Stimulated activated naive B cell treated with anti-CD40 and anti-IgM and Interleukin-4, amounts not matched to agents 10 μg/mL and 1 μg/mL and 100 μg/mL, for 72 hours (primary cell): ENCODE data around the gene DYNLT4.
"Not testable (repeated sequence)": the region's sequence is repeated elsewhere in the genome, so short reads cannot be mapped to it uniquely, and the experiment has no call there.

Experiments
- ATAC-seq, 2 donors: fragments of 150-1000 bp; cut with Tn5 transposase; replicated peaks; 2 replicates each; pipeline ENCODE4 v1.10.0; 2021; ENCODE audit warnings: moderate library complexity in 1 of 2
- DNase-seq: peaks from one replicate; pipeline ENCODE4 v3.0.0; 2021
- H3K27ac Mint-ChIP-seq: one replicate; pipeline ENCODE4 v1.8.0; 2022; ENCODE audit warnings: mild to moderate bottlenecking, mixed read lengths
- H3K27me3 Mint-ChIP-seq, 2 donors: one replicate each; pipeline ENCODE4 v1.8.0; 2022; ENCODE audit warnings: mixed read lengths in 2 of 2
- H3K36me3 Mint-ChIP-seq, 2 donors: one replicate each; pipeline ENCODE4 v1.8.0; 2022; ENCODE audit warnings: mixed read lengths in 2 of 2, mild to moderate bottlenecking in 1 of 2
- H3K4me1 Mint-ChIP-seq, 2 donors: one replicate each; pipeline ENCODE4 v1.8.0; 2022; ENCODE audit warnings: mixed read lengths in 2 of 2, mild to moderate bottlenecking in 1 of 2
- H3K4me3 Mint-ChIP-seq, 2 donors: one replicate each; pipeline ENCODE4 v1.8.0; 2022; ENCODE audit warnings: mild to moderate bottlenecking in 2 of 2, mixed read lengths in 2 of 2, moderate library complexity in 1 of 2
- H3K9me3 Mint-ChIP-seq, 2 donors: one replicate each; pipeline ENCODE4 v1.8.0; 2022; ENCODE audit warnings: mixed read lengths in 2 of 2, mild to moderate bottlenecking in 1 of 2

DYNLT4 gene

DNA sequence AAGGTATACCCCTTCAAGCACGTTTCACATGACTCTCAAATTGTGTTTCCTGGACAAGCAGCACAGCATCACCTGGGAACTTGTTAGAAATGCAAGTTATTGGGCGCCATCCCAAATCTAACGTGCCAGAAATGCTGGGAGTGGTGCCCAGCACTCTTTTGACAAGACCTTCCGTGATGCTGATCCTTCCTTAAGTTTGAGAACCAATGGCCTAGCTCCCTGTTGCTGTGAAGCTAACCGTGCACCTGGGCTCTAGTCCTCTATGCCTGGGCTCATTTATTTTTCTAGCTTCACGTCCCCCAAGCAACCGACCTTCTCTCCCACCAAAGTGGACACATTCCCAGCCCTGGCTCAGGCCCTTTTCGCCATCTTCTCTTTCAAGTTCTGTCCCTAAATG, 23.5 kb downstream of the DYNLT4 start:
- DNase-seq (no peak), ATAC-seq (no peak)
- H3K36me3 Mint-ChIP-seq: peaks cover 34 to 40% of the 10 kb centered on the region in 2 donors
- H3K27ac Mint-ChIP-seq: peak overlapping the region; percentile 59
- peak overlapping the region; percentile 67 to 80 for H3K4me3 Mint-ChIP-seq
- H3K27me3 Mint-ChIP-seq: no peaks in the 10 kb centered on the region
- H3K9me3 Mint-ChIP-seq: no peaks in the 10 kb centered on the region
- H3K4me1 Mint-ChIP-seq: peaks cover 29 to 61% of the 10 kb centered on the region in 2 donors

- H3K27ac Mint-ChIP-seq: peak overlapping the region; percentile 28
- H3K27me3 Mint-ChIP-seq: no peaks in the 10 kb centered on the region
- peaks cover 40 to 74% of the 10 kb centered on the region in 2 donors for H3K4me1 Mint-ChIP-seq
- no peaks in the 10 kb centered on the region for H3K9me3 Mint-ChIP-seq
- no peak overlapping the region for H3K4me3 Mint-ChIP-seq
- ATAC-seq (no peak), DNase-seq (no peak)
- peaks cover 62 to 70% of the 10 kb centered on the region in 2 donors for H3K36me3 Mint-ChIP-seq
Measured at GRCh38 chr1:44780583-44781121, 26.5 kb downstream of the DYNLT4 start.

- Mint-ChIP-seq H3K9me3 (no peaks in the 10 kb centered on the region), H3K27ac (peak overlapping the region; percentile 91), H3K4me1 (peaks cover 37 to 66% of the 10 kb centered on the region in 2 donors), H3K36me3 (peaks cover 65 to 76% of the 10 kb centered on the region in 2 donors), H3K4me3 (peak overlapping the region; percentile 46 to 78), H3K27me3 (no peaks in the 10 kb centered on the region)
- DNase-seq (no peak), ATAC-seq (no peak)
Measured at GRCh38 chr1:44778705-44779576, 28.2 kb downstream of the DYNLT4 start.

- Mint-ChIP-seq H3K27me3 (no peaks in the 10 kb centered on the region), H3K4me1 (peaks cover 33 to 58% of the 10 kb centered on the region in 2 donors), H3K4me3 (peak overlapping the region; percentile 88 to 92), H3K36me3 (peaks cover 63 to 75% of the 10 kb centered on the region in 2 donors), H3K9me3 (no peaks in the 10 kb centered on the region), H3K27ac (peak overlapping the region; percentile 96)
- ATAC-seq: no peak
- DNase-seq: no peak
Measured at GRCh38 chr1:44777969-44778635, 29.0 kb downstream of the DYNLT4 start.

- H3K27me3 Mint-ChIP-seq: no peaks in the 10 kb centered on the region
- H3K4me1 Mint-ChIP-seq: peaks cover 32 to 52% of the 10 kb centered on the region in 2 donors
- ATAC-seq (no peak), DNase-seq (no peak)
- peak overlapping the region; percentile 96 for H3K27ac Mint-ChIP-seq
- no peaks in the 10 kb centered on the region for H3K9me3 Mint-ChIP-seq
- H3K4me3 Mint-ChIP-seq: peak overlapping the region; percentile 88 to 92
- peaks cover 63 to 74% of the 10 kb centered on the region in 2 donors for H3K36me3 Mint-ChIP-seq
Measured at GRCh38 chr1:44777547-44777946, 29.6 kb downstream of the DYNLT4 start.

DNA sequence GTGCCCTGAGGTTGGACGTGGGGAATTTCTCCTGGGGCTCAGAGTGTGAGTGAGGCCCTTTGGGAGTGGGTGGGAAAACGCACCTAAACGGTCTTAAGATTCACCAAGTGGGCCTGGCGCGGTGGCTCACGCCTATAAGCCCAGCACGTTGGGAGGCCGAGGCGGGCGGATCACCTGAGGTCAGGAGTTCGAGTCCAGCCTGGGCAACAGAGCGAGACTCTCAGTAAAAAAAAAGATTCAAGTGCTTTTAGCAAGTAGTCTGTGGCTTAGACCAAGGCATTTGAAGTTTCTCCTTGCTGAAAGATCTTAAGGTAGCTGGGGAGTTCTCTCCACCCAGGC, 30.5 kb downstream of the DYNLT4 start:
- ATAC-seq: no peak
- Mint-ChIP-seq H3K4me3 (peak overlapping the region; percentile 88 to 92), H3K27me3 (no peaks in the 10 kb centered on the region), H3K4me1 (peaks cover 32 to 44% of the 10 kb centered on the region in 2 donors), H3K9me3 (no peaks in the 10 kb centered on the region), H3K27ac (peak overlapping the region; percentile 96), H3K36me3 (peaks cover 57 to 68% of the 10 kb centered on the region in 2 donors)
- DNase-seq: no peak

- H3K27ac Mint-ChIP-seq: peak overlapping the region; percentile 96
- H3K9me3 Mint-ChIP-seq: no peaks in the 10 kb centered on the region
- H3K36me3 Mint-ChIP-seq: peaks cover 51 to 62% of the 10 kb centered on the region in 2 donors
- ATAC-seq (peak; percentile 32 to 49), DNase-seq (peak; percentile 34)
- peak overlapping the region; percentile 88 to 92 for H3K4me3 Mint-ChIP-seq
- peaks cover 29 to 39% of the 10 kb centered on the region in 2 donors for H3K4me1 Mint-ChIP-seq
- no peaks in the 10 kb centered on the region for H3K27me3 Mint-ChIP-seq
Measured at GRCh38 chr1:44775930-44776729, 31.0 kb downstream of the DYNLT4 start.

- H3K4me3 Mint-ChIP-seq: peak within 1 kb of the TSS; percentile 88 to 92
- H3K27ac Mint-ChIP-seq: peak within 1 kb of the TSS; percentile 96
- peaks cover 25 to 39% of the 10 kb centered on the region in 2 donors for H3K4me1 Mint-ChIP-seq
- peaks cover 45 to 54% of the 10 kb centered on the region in 2 donors for H3K36me3 Mint-ChIP-seq
- ATAC-seq: peak; percentile 81 to 91
- H3K27me3 Mint-ChIP-seq: no peaks in the 10 kb centered on the region
- peak; percentile 84 for DNase-seq
- no peaks in the 10 kb centered on the region for H3K9me3 Mint-ChIP-seq
Measured at GRCh38 chr1:44775078-44775929, 31.8 kb downstream of the DYNLT4 start, which contains the start of gene RPS8. Gene RPS8 (plus strand): TSS chr1:44775540. CDS start chr1:44775597, 57 bp downstream.

- H3K27me3 Mint-ChIP-seq, H3K4me3 Mint-ChIP-seq, ATAC-seq, H3K36me3 Mint-ChIP-seq, H3K4me1 Mint-ChIP-seq, H3K27ac Mint-ChIP-seq, H3K9me3 Mint-ChIP-seq, DNase-seq: not testable (repeated sequence)
Measured at GRCh38 chr1:44766421-44766820, 40.7 kb downstream of the DYNLT4 start.

- DNase-seq: no peak
- Mint-ChIP-seq H3K27ac (no peak overlapping the region), H3K9me3 (no peaks in the 10 kb centered on the region), H3K4me1 (peaks cover 9 to 10% of the 10 kb centered on the region in 2 donors), H3K27me3 (no peaks in the 10 kb centered on the region), H3K36me3 (peaks cover 6 to 19% of the 10 kb centered on the region in 2 donors), H3K4me3 (no peak overlapping the region)
- no peak for ATAC-seq
Measured at GRCh38 chr1:44760876-44761275, 46.3 kb downstream of the DYNLT4 start.

- no peak overlapping the region for H3K27ac Mint-ChIP-seq
- H3K4me1 Mint-ChIP-seq: peaks cover 11 to 14% of the 10 kb centered on the region in 2 donors
- DNase-seq (no peak), ATAC-seq (no peak)
- no peaks in the 10 kb centered on the region for H3K9me3 Mint-ChIP-seq
- H3K36me3 Mint-ChIP-seq: peaks cover 6 to 19% of the 10 kb centered on the region in 2 donors
- no peaks in the 10 kb centered on the region for H3K27me3 Mint-ChIP-seq
- H3K4me3 Mint-ChIP-seq: no peak overlapping the region
Measured at GRCh38 chr1:44759077-44759476, 48.1 kb downstream of the DYNLT4 start.

- no peaks in the 10 kb centered on the region for H3K27me3 Mint-ChIP-seq
Measured at GRCh38 chr1:44757420-44757819, 49.7 kb downstream of the DYNLT4 start.

More at GRCh38 chr1:44757420-44757819, 49.7 kb downstream of the DYNLT4 start:
- peaks cover 14 to 22% of the 10 kb centered on the region in 2 donors for H3K4me1 Mint-ChIP-seq
- H3K36me3 Mint-ChIP-seq: peaks cover 3 to 13% of the 10 kb centered on the region in 2 donors
- no peaks in the 10 kb centered on the region for H3K9me3 Mint-ChIP-seq
- no peak overlapping the region for H3K4me3 Mint-ChIP-seq
- peak in 1 of 2 donors; percentile 53 for ATAC-seq
- DNase-seq: no peak
- H3K27ac Mint-ChIP-seq: peak overlapping the region; percentile 25
